Measurements from ENCODE around the gene ITGB2.

ITGB2 gene

GRCh38 chr21:44894687-44895302 lies 25.9 kb downstream of the ITGB2 start:
- no peak for DNase-seq

GRCh38 chr21:44893948-44894656 lies 26.6 kb downstream of the ITGB2 start:
- no peak for DNase-seq

- no peak for DNase-seq
These were observed 27.5 kb downstream of the ITGB2 start for GRCh38 chr21:44893278-44893556.

GRCh38 chr21:44892536-44893277 lies 28.0 kb downstream of the ITGB2 start:
- peak; percentile 8 for DNase-seq

GRCh38 chr21:44892095-44892494 lies 28.6 kb downstream of the ITGB2 start:
- no peak for DNase-seq

- DNase-seq, result no peak
These were observed 29.1 kb downstream of the ITGB2 start for GRCh38 chr21:44891631-44892031.

GRCh38 chr21:44890961-44891541 lies 29.6 kb downstream of the ITGB2 start:
- no peak for DNase-seq

- DNase-seq, result no peak
These were observed 30.3 kb downstream of the ITGB2 start for GRCh38 chr21:44890338-44890931.

GRCh38 chr21:44889625-44890337 lies 30.9 kb downstream of the ITGB2 start:
- no peak for DNase-seq

- DNase-seq, result no peak
These were observed 31.8 kb downstream of the ITGB2 start for GRCh38 chr21:44888581-44889550.

GRCh38 chr21:44887807-44888580 lies 32.7 kb downstream of the ITGB2 start:
- DNase-seq, result no peak

GRCh38 chr21:44887126-44887806 lies 33.4 kb downstream of the ITGB2 start:
- DNase-seq, result no peak

GRCh38 chr21:44886113-44887075 lies 34.3 kb downstream of the ITGB2 start:
- DNase-seq, result no peak

GRCh38 chr21:44885615-44886014 lies 35.1 kb downstream of the ITGB2 start:
- DNase-seq, result no peak

- no peak for DNase-seq
These were observed 36.6 kb downstream of the ITGB2 start for GRCh38 chr21:44884097-44884496.

- DNase-seq, result no peak
These were observed 37.4 kb downstream of the ITGB2 start for GRCh38 chr21:44883250-44883649.

- DNase-seq, result no peak
These were observed 39.4 kb downstream of the ITGB2 start for GRCh38 chr21:44881198-44881872.
